Activated naive CD8-positive, alpha-beta T cell treated with anti-CD3 and anti-CD28 coated beads for 36 hours (primary cell): ENCODE results near the gene MACROD1. TPM values are rescaled to one million over a fixed set of nuclear protein-coding genes. Genes with fewer than 3 reads are reported as not detected.

Experiments
- DNase-seq: peaks from one replicate; pipeline ENCODE4 v3.0.0; 2021
- H3K27ac Mint-ChIP-seq: one replicate; pipeline ENCODE4 v1.8.0; 2022; ENCODE audit warnings: mild to moderate bottlenecking, moderate library complexity, mixed read lengths
- H3K27me3 Mint-ChIP-seq: one replicate; pipeline ENCODE4 v1.8.0; 2022; ENCODE audit warnings: mild to moderate bottlenecking, mixed read lengths
- H3K36me3 Mint-ChIP-seq: one replicate; pipeline ENCODE4 v1.8.0; 2021; ENCODE audit warnings: mild to moderate bottlenecking, mixed read lengths
- H3K4me1 Mint-ChIP-seq: one replicate; pipeline ENCODE4 v1.8.0; 2021; ENCODE audit warnings: mixed read lengths
- H3K4me3 Mint-ChIP-seq: one replicate; pipeline ENCODE4 v1.8.0; 2022; ENCODE audit warnings: mild to moderate bottlenecking, moderate library complexity, mixed read lengths
- H3K9me3 Mint-ChIP-seq: one replicate; pipeline ENCODE4 v1.8.0; 2022; ENCODE audit warnings: mixed read lengths
- total RNA-seq, 2 experiments: library from RNA; stranded (reverse); gene quantifications; one replicate each; pipeline ENCODE4 v1.2.3, GENCODE V29; 2021

Gene MACROD1
- total RNA-seq, 2 experiments from 2014 or later: 27.6 to 29.6 TPM

DNA sequence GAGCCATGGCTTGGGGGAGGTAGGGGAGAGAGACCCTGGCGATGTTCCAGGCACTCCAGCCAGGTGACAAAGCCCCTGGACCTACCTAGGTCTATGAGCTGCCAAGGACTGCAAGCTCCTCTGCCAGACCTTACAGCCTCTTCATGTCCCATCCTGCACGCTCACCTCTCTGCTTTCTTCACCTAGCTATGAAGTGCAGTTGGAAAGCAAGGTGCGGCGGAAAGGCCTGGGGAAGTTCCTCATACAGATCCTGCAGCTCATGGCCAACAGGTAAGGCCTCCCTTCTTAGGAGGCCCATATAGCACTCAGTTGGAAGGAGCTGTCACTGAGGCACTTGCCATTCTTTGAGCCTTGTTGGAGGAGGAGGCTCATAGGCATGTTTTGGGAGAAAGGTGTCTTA lies 213.3 kb downstream of the MACROD1 start:
- H3K9me3 Mint-ChIP-seq: no peaks in the 10 kb centered on the region
- H3K27ac Mint-ChIP-seq: peak overlapping the region; percentile 62
- DNase-seq: no peak
- no peak overlapping the region for H3K4me3 Mint-ChIP-seq
- peaks cover 14% of the 10 kb centered on the region for H3K36me3 Mint-ChIP-seq
- no peaks in the 10 kb centered on the region for H3K27me3 Mint-ChIP-seq
- H3K4me1 Mint-ChIP-seq: peaks cover 23% of the 10 kb centered on the region

DNA sequence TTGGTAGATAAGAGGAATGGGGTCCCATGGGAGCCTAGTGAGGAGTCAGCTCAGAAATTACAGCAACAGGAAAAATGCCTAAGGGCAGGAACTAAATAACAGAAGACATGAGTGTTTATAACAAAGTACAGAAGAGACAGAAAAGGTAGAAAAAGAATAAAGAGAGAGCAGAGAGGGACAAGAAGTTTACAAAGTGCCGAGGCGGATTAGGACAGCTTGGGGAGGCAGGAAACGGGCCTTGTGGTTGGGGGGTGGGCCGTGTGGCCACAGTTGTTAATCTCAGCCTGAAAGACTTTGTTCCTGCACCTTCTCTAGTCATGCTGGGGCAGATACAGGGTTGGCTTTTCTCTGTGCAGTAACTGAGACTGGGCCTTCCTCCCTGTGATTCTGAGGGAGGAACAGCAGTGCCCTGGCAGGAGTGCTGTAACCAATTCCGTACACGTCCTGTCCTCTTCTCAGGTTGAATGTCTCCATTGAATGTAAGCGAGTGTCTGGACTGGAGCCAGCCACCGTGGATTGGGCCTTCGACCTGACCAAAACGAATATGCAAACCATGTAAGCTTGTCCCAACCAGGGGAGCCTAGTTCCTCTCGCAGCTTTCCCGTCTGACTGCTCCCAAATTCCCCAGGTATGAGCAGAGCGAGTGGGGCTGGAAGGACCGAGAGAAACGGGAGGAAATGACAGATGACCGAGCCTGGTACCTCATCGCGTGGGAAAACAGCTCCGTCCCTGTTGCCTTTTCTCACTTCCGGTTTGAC lies 214.0 kb downstream of the MACROD1 start:
- peak overlapping the region; percentile 11 for H3K4me3 Mint-ChIP-seq
- H3K9me3 Mint-ChIP-seq: no peaks in the 10 kb centered on the region
- DNase-seq: peak; percentile 41
- no peaks in the 10 kb centered on the region for H3K27me3 Mint-ChIP-seq
- peaks cover 23% of the 10 kb centered on the region for H3K4me1 Mint-ChIP-seq
- H3K36me3 Mint-ChIP-seq: peaks cover 14% of the 10 kb centered on the region
- H3K27ac Mint-ChIP-seq: peak overlapping the region; percentile 62

Other genes starting within 250 kb of the MACROD1 start
- gene RCOR2, start 248.9 kb downstream of the MACROD1 start, total RNA-seq: under 1 TPM; 0.58 to 0.82 TPM
- gene NAA40, start 227.1 kb downstream of the MACROD1 start, total RNA-seq: 10 to 100 TPM; 18.3 to 21.6 TPM
- gene COX8A, start 191.5 kb downstream of the MACROD1 start, total RNA-seq: 100 to 1,000 TPM; 450 to 466 TPM
- gene OTUB1, start 179.7 kb downstream of the MACROD1 start, total RNA-seq: 10 to 100 TPM; 70.5 to 72.0 TPM
- gene FLRT1, start 130.2 kb downstream of the MACROD1 start, total RNA-seq: not detected
- gene STIP1, start 20.1 kb upstream of the MACROD1 start, total RNA-seq: 100 to 1,000 TPM; 373 to 379 TPM
- gene FERMT3, start 40.6 kb upstream of the MACROD1 start, total RNA-seq: 100 to 1,000 TPM; 217 to 235 TPM
- gene TRPT1, start 60.1 kb upstream of the MACROD1 start, total RNA-seq: 10 to 100 TPM; 24.1 to 24.4 TPM
- gene NUDT22, start 60.2 kb upstream of the MACROD1 start, total RNA-seq: 10 to 100 TPM; 58.4 to 69.6 TPM
- 10 to 100 TPM; 16.5 to 17.7 TPM for gene DNAJC4, start 64.4 kb upstream of the MACROD1 start, total RNA-seq
- 10 to 100 TPM; 84.7 to 85.8 TPM for gene VEGFB, start 68.5 kb upstream of the MACROD1 start, total RNA-seq
- gene FKBP2, start 75.0 kb upstream of the MACROD1 start, total RNA-seq: 10 to 100 TPM; 21.9 to 22.8 TPM
- gene PPP1R14B, start 80.8 kb upstream of the MACROD1 start, total RNA-seq: 100 to 1,000 TPM; 332 to 336 TPM
- 1 to 10 TPM; 7.3 to 7.4 TPM for gene PLCB3, start 85.4 kb upstream of the MACROD1 start, total RNA-seq
- gene BAD, start 118.6 kb upstream of the MACROD1 start, total RNA-seq: 10 to 100 TPM; 23.5 to 24.2 TPM
- gene GPR137, start 119.7 kb upstream of the MACROD1 start, total RNA-seq: 10 to 100 TPM; 32.5 to 35.7 TPM
- gene KCNK4, start 125.2 kb upstream of the MACROD1 start, total RNA-seq: not detected
- not detected for gene CATSPERZ, start 134.2 kb upstream of the MACROD1 start, total RNA-seq
- gene ESRRA, start 139.4 kb upstream of the MACROD1 start, total RNA-seq: 10 to 100 TPM; 46.5 to 46.9 TPM
- gene TRMT112, start 151.4 kb upstream of the MACROD1 start, total RNA-seq: 100 to 1,000 TPM; 235 to 248 TPM
- gene PRDX5, start 152.0 kb upstream of the MACROD1 start, total RNA-seq: 100 to 1,000 TPM; 111 to 116 TPM
- gene CCDC88B, start 174.1 kb upstream of the MACROD1 start, total RNA-seq: 10 to 100 TPM; 73.5 to 74.5 TPM
- gene RPS6KA4, start 193.0 kb upstream of the MACROD1 start, total RNA-seq: 10 to 100 TPM; 20.3 to 24.5 TPM